Esophagus squamous epithelium (tissue), 4 donors: ENCODE measurements around the gene PUS1.

Experiments used
- CTCF ChIP-seq, 6 experiments: fragments of 450-650 bp in 4 of 6; fragments of 200-600 bp in 2 of 6; sonication (generic) in 2 of 6; IDR thresholded peaks; one replicate each; pipeline ENCODE4 v1.5.1; 2016 to 2019; ENCODE audit warnings: antibody characterized with exemption in 6 of 6, mild to moderate bottlenecking in 4 of 6, moderate library complexity in 4 of 6
- POLR2A ChIP-seq, 4 donors: fragments of 450-650 bp; IDR thresholded peaks; one replicate each; pipeline ENCODE4 v1.6.1; 2017; ENCODE audit warnings: antibody characterized with exemption in 4 of 4, mild to moderate bottlenecking in 4 of 4, moderate library complexity in 3 of 4

GRCh38 chr12:131980263-131980662 is 51.2 kb downstream of the PUS1 start:
- TF ChIP-seq CTCF (IDR thresholded peaks at IDR 0.05) (no peak), POLR2A (IDR thresholded peaks at IDR 0.05) (no peak)
